NT2/D1 (cell line): ENCODE data around the gene QKI.

Source experiments
- SUZ12 ChIP-seq: IDR thresholded peaks from 2 replicates; pipeline ENCODE4 v1.6.1; 2011; ENCODE audit not compliant: insufficient read length, insufficient read depth; ENCODE audit errors: extremely low read depth
- YY1 ChIP-seq: IDR thresholded peaks from 2 replicates; pipeline ENCODE4 v1.6.1; 2011; ENCODE audit not compliant: insufficient read length, insufficient read depth

DNA sequence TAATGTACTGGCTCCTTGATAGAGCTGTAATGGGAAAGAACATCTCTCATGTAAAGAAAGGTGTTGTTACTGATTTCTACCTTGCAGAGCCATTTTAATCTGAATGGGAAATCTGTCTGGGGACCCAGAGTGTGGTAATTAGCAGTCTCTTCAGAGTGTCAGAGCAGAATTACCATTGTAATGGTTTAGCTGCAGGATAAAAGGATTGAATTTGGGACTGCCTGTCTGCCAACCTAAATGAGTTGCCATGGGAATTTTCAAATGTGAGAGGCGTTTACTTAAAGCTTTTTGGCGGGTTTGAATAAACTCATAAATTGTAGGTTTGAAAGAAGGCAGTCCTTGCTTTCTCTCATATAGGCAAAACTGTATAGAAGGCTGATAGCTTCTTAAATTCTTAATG, 128.8 kb downstream of the QKI start:
- TF ChIP-seq YY1 (no peak), SUZ12 (no peak)
